ENCODE results near the gene PROCA1. TPM values are rescaled to one million over a fixed set of nuclear protein-coding genes. Genes with fewer than 3 reads are reported as not detected.
"Not testable (repeated sequence)": the region's sequence is repeated elsewhere in the genome, so short reads cannot be mapped to it uniquely, and the experiment has no call there.

PROCA1 gene
- total RNA-seq, 1 donor from 2014 or later, result 0.21 TPM

DNA sequence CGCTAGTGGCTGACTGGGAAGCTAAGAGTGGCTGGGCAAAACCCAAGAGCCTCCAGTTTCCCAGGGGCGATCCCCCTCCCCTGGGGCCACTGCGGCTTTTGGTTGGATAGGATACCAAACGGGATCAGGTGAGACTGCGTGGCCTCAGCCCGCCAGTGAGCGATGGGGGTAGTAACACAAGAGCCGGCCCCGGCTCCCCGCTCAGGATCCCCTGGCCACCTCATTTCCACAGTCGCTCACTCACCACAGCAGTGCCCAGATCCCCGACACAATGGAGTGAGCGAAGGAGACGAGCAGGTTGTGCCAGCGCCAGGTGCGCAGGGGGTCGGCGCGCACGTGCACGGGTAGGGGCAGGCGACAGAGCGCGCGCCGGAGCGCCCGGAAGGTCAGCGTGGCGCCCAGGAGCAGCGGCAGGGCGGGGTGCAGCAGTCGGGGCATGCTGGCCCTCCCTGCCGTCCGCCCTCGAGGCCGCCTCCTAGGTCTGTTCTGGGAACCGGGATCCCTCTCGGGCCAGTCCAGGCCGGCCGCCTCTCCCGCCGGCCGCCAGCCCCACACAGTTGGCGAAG lies 14.1 kb upstream of the PROCA1 start:
- DNase-seq, result no peak

GRCh38 chr17:28725166-28725659 lies 13.5 kb upstream of the PROCA1 start:
- DNase-seq, result peak; percentile 41

DNA sequence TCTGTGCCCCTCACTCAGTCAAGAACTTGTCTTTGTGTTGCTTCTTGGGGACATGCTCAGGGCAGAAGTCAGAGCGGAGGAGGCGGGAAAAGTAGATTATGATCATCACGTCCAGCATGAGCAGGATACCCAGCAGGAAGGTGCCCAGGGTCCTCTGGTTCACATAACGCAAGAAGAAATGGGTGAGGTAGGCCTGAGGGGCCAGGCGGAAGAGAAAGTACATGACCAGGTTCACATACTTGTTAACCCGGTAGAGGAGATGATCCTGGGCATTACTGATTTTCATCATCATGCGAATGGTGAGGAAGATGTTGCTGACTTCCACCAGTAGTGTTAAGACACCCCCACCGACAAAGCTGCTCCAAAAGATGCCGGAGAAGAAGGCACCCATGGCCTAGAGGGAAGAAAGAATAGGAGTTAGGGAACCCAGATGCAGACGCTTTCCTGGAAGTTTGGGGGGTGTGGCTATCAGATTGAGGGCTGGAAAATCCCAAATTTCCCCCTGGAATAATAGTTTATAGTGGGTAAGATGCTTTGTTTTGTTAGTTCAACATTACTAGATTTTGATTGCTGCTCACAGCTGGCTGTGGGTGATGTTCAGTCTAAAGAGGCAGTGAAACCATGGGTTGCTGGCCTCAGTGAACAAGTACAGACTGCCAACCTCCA lies 12.9 kb upstream of the PROCA1 start:
- no peak for DNase-seq

GRCh38 chr17:28723836-28724499 lies 12.3 kb upstream of the PROCA1 start:
- not testable (repeated sequence) for DNase-seq

DNA sequence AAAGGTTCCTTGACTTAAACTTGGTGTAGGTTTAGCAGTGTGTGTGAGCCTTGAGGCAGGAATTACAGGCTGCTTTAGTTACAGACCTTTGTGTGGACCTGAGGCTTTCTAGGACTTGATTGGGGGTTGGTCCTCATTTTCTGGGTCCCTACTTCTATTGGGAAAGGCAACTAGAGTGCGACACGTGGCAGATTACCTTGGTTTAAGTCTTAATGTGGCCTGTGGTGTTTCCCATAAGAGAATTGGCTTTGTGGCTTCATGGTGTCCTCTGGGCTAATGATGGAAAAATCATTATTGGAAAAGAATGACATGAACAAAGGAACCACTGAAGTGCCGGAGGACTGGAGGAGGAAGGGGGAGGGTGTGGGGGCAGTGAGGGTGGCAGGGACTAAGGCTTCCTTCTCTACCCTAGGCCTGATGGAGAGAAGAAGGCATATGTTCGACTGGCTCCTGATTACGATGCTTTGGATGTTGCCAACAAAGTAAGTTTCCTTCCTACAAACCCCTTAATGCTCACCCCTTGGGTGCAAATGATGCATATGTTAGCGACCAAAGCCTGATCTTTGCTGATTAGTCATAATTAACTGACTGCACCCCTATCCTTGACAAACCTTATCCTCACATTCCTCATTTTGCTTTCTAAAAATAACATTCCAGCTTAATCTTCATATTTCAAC lies 11.6 kb upstream of the PROCA1 start:
- no peak for DNase-seq

DNA sequence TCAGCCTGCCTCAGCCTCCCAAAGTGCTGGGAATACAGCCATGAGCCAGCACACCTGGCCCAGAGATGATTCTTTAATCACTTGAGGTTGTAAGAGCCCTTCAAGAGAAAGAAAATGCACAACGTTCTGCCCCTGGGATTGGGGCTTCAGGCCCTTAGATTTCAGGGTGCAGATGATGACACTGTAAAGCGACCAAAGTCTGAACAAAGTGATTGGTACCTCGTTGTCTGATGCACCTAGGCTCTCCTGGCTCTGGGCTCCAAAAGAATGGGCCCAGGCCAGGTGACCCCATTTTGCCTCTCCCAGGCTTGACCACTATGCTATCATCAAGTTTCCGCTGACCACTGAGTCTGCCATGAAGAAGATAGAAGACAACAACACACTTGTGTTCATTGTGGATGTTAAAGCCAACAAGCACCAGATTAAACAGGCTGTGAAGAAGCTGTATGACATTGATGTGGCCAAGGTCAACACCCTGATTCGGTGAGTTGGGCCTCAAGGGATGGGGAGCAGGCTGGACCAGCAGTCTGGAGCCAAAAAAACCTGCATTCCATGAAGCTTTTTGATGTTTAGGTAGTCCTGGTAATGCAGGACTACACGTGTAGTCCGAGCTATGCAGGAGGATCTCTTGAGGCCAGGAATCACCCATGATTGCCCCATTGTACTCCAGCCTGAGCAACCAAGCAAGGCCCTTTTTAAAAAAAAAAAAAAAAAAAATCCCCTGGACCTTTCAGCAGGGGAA lies 10.9 kb upstream of the PROCA1 start:
- DNase-seq, result no peak

DNA sequence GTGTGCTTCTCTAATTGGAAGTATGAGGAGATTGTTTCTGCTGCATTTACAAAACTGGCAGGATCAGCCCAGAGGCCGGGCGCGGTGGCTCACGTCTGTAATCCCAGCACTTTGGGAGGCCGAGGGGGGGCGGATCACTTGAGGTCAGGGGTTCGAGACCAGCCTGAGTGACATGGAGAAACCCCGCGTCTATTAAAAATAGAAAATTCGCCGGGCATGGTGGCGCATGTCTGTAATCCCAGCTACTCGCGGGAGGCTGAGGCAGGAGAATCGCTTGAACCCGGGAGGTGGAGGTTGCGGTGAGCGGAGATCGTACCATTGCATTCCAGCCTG lies 9.3 kb upstream of the PROCA1 start:
- DNase-seq, result not testable (repeated sequence)

- no peak for DNase-seq
These were observed 8.7 kb upstream of the PROCA1 start for GRCh38 chr17:28720247-28720996.

GRCh38 chr17:28719021-28719433 lies 7.3 kb upstream of the PROCA1 start:
- no peak for DNase-seq

- no peak for DNase-seq
These were observed 6.8 kb upstream of the PROCA1 start for GRCh38 chr17:28718333-28719020.

- peak; percentile 96 for DNase-seq
These were observed 6.1 kb upstream of the PROCA1 start, which contains the start of gene RAB34 for GRCh38 chr17:28717578-28718332. RAB34 (minus strand) TSS chr17:28717868; CDS start chr17:28717266, 602 bp downstream.

DNA sequence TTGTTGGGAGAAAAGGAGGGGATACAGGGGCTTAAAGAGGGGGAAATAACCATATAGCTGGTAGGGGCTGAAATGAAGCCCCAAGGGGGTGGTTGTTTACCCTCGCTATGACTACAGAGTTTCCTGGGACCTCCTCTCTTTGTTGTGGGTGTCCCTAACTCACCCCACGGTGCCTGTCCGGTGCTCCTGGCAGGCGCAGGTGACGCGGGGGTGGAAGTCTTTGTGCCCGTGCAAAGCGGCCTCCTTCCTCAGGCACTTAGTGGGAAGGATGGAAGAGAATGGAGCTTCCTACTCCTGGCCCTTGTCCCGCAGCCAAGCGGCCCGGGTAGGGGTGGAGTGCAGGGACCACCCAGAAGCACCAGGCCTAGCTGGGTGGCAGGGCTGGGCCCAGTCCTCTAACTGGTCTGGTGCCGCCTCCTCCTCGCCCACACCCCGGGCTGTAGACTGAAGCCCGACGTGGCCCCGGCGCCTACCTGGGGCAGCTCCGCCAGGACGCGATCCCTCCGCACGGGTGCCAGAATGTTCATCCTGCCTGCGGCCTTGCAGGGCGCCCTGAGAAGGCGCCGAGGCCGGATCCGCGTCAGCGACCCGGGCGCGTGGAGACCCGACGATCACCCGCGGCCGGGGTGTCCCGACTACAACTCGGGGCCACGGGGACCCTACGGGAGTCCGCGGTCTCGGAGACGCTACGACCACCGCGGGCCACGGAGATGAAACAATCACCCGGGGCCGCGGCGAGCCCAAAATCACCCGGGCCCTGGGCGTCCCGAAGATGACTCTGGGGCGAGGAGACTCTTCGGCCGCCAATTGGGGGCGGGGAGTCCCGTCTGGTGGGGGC lies 5.3 kb upstream of the PROCA1 start:
- DNase-seq, result peak; percentile 74

- DNase-seq, result no peak
These were observed 3.5 kb upstream of the PROCA1 start for GRCh38 chr17:28715217-28715616.

GRCh38 chr17:28714281-28714680 lies 2.6 kb upstream of the PROCA1 start:
- DNase-seq, result no peak

- DNase-seq, result no peak
These were observed 1.2 kb upstream of the PROCA1 start for GRCh38 chr17:28712705-28713415.

GRCh38 chr17:28712032-28712704 lies 480 bp upstream of the PROCA1 start:
- peak; percentile 60 for DNase-seq

DNA sequence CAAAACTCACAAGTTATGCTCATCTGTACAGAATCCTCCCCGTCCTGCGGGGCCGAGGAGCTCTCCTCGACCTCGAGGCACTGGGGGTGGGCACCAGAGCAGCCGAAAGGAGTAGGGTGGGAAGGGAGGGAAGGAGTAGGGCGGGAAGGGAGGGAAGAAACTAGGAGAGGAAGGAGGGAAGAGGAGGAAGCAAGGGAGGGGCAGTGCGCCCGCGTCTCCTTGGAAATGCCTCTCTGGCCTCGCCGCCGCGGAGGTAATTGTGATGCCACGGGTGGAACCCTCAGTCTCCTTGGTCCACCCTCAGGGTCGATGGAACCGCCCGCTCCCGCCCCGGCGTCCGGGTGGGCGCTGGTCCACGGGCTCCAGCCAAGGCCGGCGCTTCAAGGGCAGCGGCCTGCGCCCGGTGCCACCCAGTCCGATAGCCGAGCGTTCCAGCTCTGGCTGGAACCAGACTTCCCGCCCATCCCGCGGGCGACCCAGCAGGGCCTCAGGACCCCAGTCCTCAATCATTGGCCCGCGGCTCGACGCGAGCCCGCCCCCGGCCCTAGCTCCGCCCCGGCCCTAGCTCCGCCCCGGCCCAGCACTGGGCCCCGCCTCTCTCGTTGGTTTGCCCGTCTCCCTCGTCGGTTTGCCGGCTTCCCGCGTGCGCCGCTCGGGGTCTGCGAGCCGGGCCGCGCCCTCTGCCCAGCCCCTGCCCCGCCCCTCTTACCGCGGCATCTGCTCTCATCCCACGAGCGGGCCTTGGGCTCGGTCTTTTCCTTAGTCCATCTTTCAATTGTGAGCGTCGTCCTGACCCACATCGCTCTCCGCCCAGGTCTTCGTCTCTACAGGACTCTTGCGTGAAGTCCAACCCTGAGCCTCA lies 596 bp downstream of the PROCA1 start:
- DNase-seq, result peak; percentile 96

Measured in tongue (tissue), 2 donors.